AG20443 (cell line): Measurements from ENCODE around the gene COPS6.

ENCODE experiments used
- DNase-seq: peaks from one replicate; pipeline ENCODE4 v3.0.0; 2012; ENCODE audit warnings: low spot score, mixed read lengths

COPS6 gene

DNA sequence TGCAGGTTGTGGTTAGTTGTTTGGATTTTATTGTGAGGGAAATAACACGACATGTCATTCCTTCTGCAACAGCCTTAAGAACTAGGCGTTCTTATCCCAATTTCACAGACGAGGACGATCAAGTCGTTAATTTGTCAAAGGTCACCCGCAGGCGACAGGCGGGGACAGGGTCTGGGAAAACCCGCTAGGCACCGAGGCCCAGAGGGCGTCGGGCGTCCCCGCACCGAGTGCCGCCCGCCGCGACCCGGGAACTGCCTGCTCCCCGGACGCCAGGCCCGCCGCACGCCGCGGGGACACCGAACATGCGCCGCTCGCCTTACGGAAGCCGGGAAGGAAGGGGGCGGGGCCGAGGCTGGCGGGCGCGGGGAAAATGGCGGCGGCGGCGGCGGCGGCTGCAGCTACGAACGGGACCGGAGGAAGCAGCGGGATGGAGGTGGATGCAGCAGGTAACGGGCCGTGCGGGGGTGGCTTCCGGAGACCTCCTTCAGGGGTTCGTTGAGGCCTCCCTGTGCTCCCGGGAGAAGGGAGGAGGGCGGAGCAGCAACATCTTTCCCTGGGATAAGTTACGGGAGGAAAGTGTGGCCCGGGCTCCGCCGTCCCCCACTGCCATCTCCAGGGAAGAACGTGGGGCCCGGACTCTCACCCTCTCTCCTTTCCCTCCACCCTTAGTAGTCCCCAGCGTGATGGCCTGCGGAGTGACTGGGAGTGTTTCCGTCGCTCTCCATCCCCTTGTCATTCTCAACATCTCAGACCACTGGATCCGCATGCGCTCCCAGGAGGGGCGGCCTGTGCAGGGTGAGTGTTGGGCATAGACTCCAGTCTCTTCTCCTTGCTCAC, at the start of gene COPS6:
TSS of gene COPS6 (plus strand) at position 349 of the 837 bp plus-strand sequence. CDS start at position 371, 22 bp downstream.
- peak; percentile 87 for DNase-seq

DNA sequence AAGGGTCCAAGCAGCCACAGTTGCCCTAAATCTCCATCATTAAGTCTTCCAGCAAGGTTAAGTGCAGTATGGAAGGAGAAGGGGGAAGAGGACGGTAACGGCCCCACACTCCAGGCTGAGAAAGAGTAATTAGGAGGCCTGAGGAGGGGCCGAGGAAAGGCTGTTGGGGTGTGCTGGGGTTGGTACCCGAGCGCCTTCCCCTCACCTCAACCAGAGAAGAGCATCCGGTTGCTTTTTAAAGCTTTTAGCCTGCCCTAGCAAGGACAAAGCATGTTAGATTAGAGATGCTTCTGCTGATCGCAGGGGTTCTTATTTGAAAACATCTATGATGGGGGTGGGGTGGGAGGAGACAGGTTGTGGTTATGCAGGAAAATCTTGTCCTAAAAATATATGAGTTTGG, 48.2 kb upstream of the COPS6 start:
- no peak for DNase-seq

DNA sequence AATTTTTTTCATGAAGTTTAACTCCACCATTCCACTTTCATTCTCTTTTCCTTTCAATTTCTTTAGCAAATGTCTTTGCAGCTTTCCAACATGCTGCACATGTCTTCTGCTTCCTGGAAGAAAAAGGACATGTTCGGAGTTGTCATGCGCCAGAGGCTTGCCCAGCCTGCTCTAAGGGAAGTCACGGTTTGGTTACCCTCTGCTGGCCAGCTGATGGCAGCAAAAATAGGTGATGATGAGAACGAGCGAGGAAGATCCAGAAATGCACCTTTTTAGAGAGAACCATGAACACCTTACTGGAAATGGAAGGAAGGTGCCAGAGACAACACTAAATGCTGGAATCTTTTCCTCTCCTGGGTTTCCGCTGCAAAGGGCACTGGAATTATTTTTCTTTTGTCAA, 44.1 kb upstream of the COPS6 start:
- DNase-seq = no peak

DNA sequence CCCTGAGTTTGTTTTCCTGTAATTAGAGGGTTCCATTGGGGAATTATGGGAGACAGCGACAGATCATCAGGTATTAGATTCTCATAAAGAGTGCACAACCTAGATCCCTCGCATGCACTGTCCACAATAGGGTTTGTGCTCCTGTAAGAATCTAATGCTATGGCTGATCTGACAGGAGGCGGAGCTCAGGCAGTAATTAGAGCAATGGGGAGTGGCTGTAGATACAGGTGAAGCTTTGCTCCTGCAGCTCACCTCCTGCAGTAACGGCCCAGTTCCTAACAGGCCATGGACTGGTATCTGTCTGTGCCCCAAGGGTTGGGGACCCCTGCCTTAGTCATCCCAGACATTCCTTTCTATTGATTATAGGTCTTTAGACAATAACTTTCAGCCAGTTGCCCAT, 40.1 kb upstream of the COPS6 start:
- DNase-seq = no peak

DNA sequence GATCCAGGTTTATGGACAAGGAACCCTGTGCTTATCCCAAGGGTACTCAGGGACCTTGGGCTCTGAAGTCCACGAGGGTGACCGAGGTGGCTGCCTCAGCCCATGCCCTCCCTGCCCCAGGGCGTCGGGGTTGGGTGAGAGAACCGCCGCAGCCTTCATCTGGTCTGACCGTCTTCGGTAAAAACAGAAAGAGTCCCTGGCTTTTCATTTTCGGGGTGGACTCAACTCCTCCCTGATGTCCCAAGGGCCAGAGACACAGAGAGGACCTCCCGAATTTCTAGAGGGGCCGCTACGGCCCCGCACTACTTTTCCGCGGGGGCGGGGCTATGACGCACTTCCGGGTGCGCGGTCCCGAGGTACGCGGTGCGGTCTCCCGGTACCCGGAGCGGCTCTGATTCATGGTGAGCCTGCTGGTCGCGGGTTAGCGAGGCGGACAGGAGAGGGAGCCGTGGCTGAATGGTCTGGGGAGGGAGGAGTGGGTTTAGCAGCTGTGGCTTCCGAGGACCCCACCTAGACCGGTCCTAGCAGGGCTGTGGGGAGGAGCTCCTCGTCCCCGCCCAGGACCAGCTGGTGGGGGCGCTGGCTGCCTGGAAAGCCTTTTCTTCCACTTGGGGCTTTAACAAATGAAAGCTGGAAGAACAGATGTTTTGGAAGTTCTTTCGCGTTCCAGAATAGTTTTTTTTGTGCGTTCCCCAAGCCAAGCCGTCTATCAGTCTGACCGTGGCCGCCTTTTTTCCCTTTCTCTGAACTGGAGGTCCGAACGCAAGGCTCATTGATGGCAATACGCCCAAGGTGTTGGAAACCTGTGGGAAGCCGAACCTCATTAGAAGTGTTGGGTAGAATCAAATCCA, 39.1 kb upstream of the COPS6 start, which contains the start of gene ZSCAN21:
TSS of gene ZSCAN21 (plus strand) at position 334 of the 851 bp plus-strand sequence. CDS start 7,233 bp downstream, outside the sequence.
- peak; percentile 97 for DNase-seq

DNA sequence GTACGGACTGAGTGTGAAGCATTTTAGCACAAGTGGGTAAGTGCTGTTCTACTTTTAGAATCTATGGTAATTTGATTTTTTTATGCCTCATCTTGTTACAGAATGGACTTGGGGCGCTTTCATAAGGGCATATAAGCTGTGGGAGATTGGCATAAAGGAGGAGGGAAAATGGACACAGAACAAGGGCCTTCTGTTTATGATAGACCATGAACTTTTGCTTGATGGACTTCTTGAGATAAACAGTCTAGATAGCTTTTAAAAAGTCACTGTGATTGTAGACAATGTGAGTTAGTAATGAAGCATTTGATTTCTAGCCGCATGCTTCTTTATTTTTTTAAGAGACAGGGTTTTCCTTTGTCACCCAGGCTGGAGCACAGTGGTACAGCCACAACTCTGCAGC, 37.2 kb upstream of the COPS6 start:
- no peak for DNase-seq

DNA sequence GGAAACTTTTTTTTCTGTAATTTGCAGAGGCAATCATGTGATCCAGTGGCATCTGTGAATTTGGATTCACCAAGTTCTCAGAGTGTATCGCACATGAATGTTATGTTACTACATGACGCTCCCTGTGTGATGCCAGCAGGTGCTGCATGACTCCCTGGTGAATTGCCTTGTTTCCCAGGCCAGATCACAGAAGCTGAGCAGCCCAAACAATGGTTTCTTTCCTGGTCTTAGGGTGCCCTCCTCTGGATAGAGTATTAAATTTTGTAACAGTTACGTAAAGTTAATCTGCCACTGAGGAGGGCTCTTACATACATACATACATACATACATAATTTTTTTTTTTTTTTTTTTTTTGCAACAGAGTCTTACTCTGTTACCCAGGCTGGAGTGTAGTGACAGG, 35.6 kb upstream of the COPS6 start:
- peak; percentile 62 for DNase-seq

DNA sequence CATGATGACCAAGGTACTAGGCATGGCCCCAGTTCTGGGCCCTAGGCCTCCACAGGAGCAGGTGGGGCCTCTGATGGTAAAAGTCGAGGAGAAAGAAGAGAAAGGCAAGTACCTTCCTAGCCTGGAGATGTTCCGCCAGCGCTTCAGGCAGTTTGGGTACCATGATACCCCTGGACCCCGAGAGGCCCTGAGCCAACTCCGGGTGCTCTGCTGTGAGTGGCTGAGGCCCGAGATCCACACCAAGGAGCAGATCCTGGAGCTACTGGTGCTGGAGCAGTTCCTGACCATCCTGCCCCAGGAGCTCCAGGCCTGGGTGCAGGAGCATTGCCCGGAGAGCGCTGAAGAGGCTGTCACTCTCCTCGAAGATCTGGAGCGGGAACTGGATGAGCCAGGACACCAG, 31.8 kb upstream of the COPS6 start:
- no peak for DNase-seq

DNA sequence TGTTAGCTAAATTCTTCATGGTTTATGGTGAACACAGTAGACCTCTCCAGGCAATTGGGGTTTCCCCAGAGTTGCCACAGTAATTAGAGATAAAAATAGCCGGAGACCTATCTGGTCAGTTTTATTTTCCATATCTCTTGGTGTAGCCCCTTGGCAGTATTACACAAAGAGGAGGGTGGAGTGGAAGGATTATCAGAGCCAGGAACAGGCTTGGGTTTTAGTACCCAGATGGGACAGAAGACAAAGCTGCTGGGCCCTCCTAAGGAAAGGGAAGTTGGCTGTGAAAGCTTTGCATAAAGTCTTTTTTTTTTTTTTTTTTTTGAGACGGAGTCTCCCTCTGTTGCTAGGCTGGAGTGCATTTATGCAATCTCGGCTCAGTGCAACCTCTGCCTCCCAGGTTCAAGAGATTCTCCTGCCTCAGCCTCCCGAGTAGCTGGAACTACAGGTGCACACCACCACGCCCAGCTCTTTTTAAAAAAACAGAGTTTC, 29.5 kb upstream of the COPS6 start:
- no peak for DNase-seq

DNA sequence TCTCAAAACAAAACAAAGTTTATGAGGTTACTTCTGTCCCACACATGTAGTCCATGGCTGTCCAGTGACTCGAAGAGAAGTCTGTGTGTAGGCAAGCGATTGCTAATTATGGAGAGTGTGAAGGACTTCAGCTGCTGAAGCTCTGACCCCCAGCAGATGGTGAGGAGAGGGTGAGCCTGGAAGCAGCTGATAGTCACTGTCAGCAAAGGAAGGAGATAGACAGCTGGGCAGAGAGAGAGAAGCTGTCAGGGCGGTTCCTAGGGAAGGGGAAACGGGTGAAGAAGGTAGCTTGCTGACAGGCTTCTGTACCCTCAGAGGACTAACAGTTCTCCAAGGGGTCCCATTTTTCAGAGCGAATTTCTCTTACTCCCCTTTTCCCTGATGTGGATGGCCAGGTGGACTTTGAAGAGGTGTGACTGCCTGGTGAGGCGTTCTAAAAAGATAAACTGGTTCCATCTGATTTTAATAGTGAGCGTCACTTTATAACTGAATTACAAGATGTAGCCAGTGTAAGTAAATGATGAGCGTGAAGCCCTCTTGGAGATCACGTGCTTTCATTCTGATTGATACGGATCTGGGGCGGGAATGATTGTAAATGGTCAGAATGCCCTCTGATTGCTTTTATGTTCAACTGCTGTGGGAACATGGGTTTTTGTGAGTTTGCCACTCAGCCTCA, 27.1 kb upstream of the COPS6 start:
- no peak for DNase-seq

DNA sequence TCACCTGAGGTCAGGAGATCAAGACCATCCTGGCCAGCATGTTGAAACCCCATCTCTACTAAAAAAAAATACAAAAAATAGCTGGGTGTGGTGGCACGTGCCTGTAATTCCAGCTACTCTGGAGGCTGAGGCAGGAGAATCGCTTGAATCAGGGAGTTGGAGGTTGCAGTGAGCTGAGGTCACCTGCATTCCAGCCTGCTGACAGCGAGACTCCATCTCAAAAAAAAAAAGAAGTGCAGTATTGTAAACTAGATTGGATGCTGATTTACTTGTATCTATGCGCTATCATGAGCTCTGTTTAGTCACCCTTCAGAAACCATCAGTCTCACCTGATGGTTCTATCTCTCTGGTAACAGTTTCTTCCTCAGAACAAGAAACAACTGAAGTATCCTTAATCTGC, 25.4 kb upstream of the COPS6 start:
- DNase-seq = no peak

DNA sequence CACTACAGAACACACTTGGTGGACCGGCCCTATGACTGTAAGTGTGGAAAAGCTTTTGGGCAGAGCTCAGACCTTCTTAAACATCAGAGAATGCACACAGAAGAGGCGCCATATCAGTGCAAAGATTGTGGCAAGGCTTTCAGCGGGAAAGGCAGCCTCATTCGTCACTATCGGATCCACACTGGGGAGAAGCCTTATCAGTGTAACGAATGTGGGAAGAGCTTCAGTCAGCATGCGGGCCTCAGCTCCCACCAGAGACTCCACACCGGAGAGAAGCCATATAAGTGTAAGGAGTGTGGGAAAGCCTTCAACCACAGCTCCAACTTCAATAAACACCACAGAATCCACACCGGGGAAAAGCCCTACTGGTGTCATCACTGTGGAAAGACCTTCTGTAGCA, 24.6 kb upstream of the COPS6 start:
- no peak for DNase-seq

DNA sequence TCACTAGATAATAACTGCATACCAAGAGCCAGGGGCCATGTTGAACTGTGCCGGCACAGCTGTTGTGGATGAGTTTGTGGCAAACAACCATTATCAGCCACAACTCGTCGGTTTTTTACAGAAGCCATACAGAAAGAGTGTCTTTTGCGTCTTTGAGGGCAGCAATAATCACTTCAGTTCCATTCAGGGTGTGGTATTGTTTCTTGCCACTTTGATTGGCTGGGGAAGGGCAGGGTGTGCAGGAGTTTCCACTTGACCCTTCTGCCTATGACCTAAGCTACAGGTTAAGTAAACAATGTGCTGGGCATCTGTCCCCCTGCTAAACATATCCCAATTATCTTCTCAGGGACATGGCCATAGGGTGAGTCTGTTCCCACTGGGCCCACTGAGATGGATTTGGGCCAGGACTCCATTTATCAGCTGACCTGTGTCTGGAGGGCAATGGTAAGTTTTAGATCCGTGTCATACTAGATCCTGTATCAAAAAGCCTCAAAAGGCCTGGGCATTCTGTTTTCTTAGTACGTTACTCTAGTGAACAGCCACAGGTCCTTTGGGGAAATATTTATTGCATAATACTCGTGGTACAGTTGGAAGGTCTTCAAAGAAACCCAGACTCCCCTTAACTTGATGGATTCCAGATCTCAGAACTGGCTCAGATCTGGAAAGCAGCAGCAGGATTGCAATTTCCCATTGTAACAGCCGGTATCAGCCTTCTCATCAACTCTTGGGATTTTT, 23.1 kb upstream of the COPS6 start:
- peak; percentile 55 for DNase-seq

DNA sequence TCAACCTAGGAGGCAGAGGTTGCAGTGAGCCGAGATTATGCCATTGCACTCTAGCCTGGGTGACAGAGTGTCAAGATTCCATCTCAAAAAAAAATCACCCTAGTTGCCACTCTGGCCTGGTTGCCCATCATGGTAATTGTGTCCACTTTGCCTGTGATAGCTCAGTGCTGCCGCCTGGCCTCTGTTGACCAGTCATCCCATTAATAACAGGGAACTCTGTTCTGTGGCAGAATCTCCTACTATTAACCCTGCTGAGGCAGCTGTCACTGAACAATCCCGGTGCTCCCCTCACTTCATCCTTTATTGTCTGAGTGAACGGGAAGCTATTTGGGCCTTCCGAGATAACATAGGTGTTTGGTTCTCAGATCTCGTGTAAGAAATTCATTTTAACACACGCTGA, 21.8 kb upstream of the COPS6 start:
- DNase-seq = no peak

DNA sequence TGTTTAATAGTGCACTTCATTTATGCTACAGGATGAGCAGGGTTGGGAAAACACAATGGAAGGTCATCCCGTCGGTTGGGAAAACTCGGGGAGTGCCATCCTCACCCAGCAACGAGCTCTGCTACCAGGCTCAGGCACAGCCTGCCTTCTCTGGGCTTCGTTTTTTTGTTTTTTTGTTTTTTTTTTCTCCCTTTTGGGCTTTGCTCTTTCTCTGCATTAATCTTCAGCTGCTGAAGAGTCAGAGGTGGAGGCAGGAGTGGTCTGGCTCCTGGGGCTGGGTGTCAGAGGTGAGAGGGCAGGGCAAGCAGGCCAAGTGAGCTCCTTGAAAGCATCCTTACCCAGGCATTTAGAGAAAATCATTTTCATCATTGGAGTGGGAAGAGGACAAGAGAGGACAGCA, 18.8 kb upstream of the COPS6 start:
- no peak for DNase-seq

DNA sequence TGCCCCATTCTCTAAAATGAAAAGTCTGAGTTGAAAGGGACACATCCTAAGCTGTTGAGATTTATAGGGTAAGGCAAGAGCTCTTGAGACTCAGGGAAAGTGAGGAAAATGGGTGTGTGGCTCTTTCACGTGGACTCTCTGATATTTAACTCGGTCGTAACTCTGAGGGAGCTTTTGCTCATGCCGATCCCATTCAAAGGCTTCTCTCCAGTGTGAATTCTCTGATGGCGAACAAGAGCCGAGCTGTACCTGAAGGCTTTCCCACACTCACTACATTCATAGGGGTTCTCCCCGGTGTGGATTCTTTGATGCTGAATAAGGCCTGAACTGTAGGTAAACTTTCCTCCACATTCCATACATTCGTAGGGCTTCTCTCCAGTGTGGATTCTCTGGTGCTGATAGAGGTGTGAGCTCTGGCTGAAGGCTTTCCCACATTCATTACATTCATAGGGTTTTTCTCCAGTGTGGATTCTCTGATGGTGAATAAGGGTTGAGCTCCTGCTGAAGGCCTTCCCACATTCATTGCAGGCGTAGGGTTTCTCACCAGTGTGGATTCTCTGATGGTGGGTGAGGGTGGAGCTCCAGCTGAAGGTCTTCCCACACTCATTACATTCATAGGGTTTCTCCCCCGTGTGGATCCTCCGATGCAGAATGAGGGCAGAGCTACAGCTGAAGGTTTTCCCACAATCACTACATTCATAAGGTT, 17.6 kb upstream of the COPS6 start:
- DNase-seq = no peak

DNA sequence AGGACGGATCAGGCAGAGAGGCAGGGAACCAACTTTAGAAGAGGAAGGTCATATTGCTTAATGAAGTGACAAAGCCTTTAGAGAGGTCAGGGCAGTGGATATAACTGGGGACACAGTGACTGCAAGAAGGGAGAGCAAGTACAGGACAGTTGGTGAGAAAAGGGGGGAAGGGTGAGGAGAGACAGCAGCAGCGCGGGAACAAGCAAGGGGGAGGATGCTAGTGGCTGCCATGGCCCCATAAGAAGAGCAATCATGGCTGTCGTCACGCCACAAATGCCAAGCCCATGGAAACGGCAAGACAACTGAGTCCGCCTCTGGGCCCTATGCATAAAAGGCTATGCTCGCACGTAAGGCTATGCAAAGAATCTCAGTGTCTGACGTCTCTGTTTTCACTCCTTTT, 16.3 kb upstream of the COPS6 start:
- no peak for DNase-seq

DNA sequence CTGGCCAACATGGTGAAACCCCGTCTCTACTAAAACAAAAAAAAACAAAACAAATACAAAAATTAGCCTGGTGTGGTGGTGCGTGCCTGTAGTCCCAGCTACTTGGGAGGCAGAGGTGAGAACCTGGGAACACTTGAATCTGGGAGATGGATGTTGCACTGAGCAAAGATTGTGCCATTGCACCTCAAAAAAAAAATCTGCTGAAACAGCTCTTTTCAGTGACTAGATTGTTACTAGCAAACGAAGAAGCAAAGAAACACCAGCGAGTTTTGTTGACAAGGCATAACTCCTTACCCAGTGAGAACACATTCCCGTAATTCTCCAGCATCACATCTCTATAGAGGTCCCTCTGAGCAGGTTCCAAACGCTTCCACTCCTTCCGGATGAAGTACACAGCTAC, 13.9 kb upstream of the COPS6 start:
- no peak for DNase-seq

DNA sequence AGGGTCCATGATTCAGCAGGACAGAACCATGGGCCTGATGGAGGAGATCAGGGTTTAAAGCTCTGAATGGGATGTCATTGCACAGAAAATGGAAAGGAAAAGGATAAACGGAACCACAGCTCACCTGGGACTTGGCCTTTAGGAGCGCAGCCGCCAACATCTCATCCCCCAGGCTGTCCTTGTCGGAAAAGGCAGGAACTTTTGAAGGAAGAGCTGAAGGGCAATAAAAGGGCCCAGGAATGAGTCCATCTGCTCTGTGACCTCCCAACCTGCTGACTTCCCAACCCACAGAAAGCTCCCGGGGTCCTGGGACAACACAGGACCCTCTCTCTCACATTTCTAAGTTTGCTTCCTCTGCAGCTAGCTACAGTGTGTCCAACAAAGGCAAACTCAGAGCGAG, 13.4 kb upstream of the COPS6 start:
- no peak for DNase-seq

DNA sequence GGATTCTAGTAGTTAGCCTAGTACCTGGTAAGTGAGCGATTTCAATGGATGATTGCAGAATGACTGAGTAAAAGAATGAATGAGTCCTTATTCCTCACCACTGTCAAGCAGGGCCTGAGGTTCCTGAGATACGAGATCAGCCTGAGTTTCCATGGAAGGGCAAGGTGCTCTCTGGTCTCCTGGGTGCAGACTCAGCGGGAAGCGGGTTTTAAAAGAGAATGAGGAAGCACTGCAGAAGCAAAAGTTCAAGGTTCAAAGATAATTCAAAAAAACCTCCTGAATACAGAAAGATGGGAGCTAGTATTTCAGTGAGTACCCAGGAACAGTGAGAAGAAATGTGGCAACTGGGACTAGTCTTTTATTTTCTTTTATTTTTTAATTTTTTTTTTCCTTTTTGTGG, 11.6 kb upstream of the COPS6 start:
- no peak for DNase-seq

DNA sequence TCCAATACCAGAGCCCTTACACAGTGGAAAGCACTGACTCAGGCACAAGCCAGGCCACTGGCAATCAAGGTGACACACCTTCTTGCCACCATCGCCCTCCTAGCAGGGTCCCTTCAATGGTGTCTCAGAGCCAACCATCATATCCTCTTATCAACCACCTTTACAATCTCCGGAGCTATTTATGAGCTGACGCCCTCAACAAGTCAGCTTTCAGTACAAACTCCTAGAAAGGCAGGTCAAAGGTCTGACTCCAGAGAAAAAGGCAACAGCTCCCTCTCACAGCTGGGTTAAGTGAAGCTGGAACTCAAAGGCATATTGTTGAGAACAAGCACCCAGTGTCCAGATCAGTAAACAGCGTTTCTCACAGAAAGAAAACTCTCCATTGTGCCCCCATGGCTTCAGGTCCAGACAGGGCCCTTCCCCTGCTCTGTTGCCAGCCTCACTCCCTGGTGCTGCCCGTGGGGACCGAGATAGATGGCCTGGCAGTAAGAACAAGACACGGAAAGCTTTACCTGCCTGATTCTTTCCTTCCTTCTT, 9.7 kb upstream of the COPS6 start:
- no peak for DNase-seq
